ENCODE results near the gene RPTOR.
"Not testable (repeated sequence)": the region's sequence is repeated elsewhere in the genome, so short reads cannot be mapped to it uniquely, and the experiment has no call there.

DNA sequence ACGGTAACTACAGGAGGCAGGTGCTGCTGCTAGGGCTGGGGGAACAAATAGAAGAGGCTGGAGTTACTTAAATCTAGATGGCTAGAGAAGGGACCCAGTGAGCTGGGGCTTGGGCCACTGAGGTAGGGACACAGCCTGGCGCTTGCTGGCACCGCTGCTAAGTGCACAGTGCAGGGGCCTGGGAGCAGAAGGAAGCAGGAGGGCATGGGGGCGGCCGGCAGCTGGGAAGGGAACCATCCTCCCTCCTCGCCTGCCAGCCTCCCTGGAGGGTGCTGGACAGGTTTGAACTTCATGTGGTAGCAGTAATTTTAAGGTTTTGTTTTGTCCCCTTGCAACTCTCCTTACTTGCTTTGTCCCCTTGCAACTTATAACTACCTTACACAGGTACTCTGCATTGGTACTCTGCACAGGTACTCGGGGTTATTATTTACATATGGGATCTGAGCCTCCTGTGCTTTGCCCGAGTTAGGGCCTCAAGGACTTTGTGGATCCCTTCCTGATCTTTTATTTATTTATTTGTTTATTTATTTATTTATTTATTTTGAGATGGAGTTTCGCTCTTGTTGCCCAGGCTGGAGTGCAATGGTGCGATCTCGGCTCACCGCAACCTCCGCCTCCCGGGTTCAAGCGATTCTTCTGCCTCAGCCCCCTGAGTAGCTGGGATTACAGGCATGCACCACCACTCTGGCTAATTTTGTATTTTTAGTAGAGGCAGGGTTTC is 34.2 kb downstream of the RPTOR start:
- TF ChIP-seq, protein P1, sequence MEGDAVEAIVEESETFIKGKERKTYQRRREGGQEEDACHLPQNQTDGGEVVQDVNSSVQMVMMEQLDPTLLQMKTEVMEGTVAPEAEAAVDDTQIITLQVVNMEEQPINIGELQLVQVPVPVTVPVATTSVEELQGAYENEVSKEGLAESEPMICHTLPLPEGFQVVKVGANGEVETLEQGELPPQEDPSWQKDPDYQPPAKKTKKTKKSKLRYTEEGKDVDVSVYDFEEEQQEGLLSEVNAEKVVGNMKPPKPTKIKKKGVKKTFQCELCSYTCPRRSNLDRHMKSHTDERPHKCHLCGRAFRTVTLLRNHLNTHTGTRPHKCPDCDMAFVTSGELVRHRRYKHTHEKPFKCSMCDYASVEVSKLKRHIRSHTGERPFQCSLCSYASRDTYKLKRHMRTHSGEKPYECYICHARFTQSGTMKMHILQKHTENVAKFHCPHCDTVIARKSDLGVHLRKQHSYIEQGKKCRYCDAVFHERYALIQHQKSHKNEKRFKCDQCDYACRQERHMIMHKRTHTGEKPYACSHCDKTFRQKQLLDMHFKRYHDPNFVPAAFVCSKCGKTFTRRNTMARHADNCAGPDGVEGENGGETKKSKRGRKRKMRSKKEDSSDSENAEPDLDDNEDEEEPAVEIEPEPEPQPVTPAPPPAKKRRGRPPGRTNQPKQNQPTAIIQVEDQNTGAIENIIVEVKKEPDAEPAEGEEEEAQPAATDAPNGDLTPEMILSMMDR (IDR thresholded peaks at IDR 0.05; ENCODE audit: insufficient read depth, low read length): not testable (repeated sequence)
- TF ChIP-seq, protein P2, sequence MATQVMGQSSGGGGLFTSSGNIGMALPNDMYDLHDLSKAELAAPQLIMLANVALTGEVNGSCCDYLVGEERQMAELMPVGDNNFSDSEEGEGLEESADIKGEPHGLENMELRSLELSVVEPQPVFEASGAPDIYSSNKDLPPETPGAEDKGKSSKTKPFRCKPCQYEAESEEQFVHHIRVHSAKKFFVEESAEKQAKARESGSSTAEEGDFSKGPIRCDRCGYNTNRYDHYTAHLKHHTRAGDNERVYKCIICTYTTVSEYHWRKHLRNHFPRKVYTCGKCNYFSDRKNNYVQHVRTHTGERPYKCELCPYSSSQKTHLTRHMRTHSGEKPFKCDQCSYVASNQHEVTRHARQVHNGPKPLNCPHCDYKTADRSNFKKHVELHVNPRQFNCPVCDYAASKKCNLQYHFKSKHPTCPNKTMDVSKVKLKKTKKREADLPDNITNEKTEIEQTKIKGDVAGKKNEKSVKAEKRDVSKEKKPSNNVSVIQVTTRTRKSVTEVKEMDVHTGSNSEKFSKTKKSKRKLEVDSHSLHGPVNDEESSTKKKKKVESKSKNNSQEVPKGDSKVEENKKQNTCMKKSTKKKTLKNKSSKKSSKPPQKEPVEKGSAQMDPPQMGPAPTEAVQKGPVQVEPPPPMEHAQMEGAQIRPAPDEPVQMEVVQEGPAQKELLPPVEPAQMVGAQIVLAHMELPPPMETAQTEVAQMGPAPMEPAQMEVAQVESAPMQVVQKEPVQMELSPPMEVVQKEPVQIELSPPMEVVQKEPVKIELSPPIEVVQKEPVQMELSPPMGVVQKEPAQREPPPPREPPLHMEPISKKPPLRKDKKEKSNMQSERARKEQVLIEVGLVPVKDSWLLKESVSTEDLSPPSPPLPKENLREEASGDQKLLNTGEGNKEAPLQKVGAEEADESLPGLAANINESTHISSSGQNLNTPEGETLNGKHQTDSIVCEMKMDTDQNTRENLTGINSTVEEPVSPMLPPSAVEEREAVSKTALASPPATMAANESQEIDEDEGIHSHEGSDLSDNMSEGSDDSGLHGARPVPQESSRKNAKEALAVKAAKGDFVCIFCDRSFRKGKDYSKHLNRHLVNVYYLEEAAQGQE (IDR thresholded peaks at IDR 0.05; ENCODE audit: insufficient replicate concordance, low read depth): not testable (repeated sequence)
- not testable (repeated sequence) for TF ChIP-seq POLR2AphosphoS5 (IDR thresholded peaks at IDR 0.05; ENCODE audit: low read depth); SPI1 (IDR thresholded peaks at IDR 0.05; ENCODE audit: borderline replicate concordance, low read depth)
